HL-60/S4 treated with phorbol 12-myristate 13-acetate at 8.2 ng/mL for 4 days and 3 days (cell line): ENCODE data around the gene BCLAF3.

Source experiments
- in situ Hi-C: fragments of 300-500 bp; cut with MboI; formaldehyde crosslinking; loops from 2 replicates; pipeline ENCODE4 v1.15.0; 2022; ENCODE audit warnings: low sequenced_read_pairs

Gene BCLAF3

GRCh38 chrX:19990556-19991349 lies at the start of gene BCLAF3:
Gene BCLAF3 (minus strand): TSS chrX:19991061. CDS start chrX:19970264, 20,797 bp downstream.
- in situ Hi-C loops, result no loop called here

GRCh38 chrX:20038966-20039365 lies 48.1 kb upstream of the BCLAF3 start:
- in situ Hi-C loops, result no loop called here

GRCh38 chrX:20037186-20037585 lies 46.3 kb upstream of the BCLAF3 start:
- in situ Hi-C loops, result no loop called here

GRCh38 chrX:20032201-20032600 lies 41.3 kb upstream of the BCLAF3 start:
- in situ Hi-C loops, result no loop called here

GRCh38 chrX:20029728-20030127 lies 38.9 kb upstream of the BCLAF3 start:
- in situ Hi-C loops, result no loop called here

GRCh38 chrX:20028588-20028987 lies 37.7 kb upstream of the BCLAF3 start:
- in situ Hi-C loops, result no loop called here

GRCh38 chrX:20026278-20026677 lies 35.4 kb upstream of the BCLAF3 start:
- in situ Hi-C loops, result no loop called here

GRCh38 chrX:20019672-20020365 lies 29.0 kb upstream of the BCLAF3 start:
- in situ Hi-C loops, result no loop called here

GRCh38 chrX:20016616-20016945 lies 25.7 kb upstream of the BCLAF3 start:
- in situ Hi-C loops, result no loop called here

GRCh38 chrX:20015945-20016615 lies 25.2 kb upstream of the BCLAF3 start:
- in situ Hi-C loops, result no loop called here

- in situ Hi-C loops, result no loop called here
These were observed 24.6 kb upstream of the BCLAF3 start for GRCh38 chrX:20015422-20015821.

GRCh38 chrX:20011608-20012007 lies 20.7 kb upstream of the BCLAF3 start:
- in situ Hi-C loops, result no loop called here

GRCh38 chrX:20007962-20008622 lies 17.2 kb upstream of the BCLAF3 start:
- in situ Hi-C loops, result no loop called here

GRCh38 chrX:20005883-20006282 lies 15.0 kb upstream of the BCLAF3 start:
- in situ Hi-C loops, result no loop called here

- in situ Hi-C loops, result no loop called here
These were observed 10.7 kb upstream of the BCLAF3 start for GRCh38 chrX:20001588-20001987.

GRCh38 chrX:19991350-19991718 lies 473 bp upstream of the BCLAF3 start:
- in situ Hi-C loops, result no loop called here

GRCh38 chrX:19990151-19990555 lies 708 bp downstream of the BCLAF3 start:
- in situ Hi-C loops, result no loop called here

GRCh38 chrX:19987856-19988255 lies 3.0 kb downstream of the BCLAF3 start:
- in situ Hi-C loops, result no loop called here

GRCh38 chrX:19986531-19986930 lies 4.3 kb downstream of the BCLAF3 start:
- in situ Hi-C loops, result no loop called here

GRCh38 chrX:19981947-19982346 lies 8.9 kb downstream of the BCLAF3 start:
- in situ Hi-C loops, result no loop called here

- in situ Hi-C loops, result no loop called here
These were observed 15.0 kb downstream of the BCLAF3 start for GRCh38 chrX:19975845-19976244.
